HG02571 (cell line): Measurements from ENCODE around the gene TECTA.

Experiments used
- ATAC-seq: cut with Tn5 transposase; IDR thresholded peaks from one replicate; pipeline ENCODE4 v1.9.1; 2021; ENCODE audit warnings: mild to moderate bottlenecking, moderate library complexity; ENCODE audit not compliant: unreplicated experiment

Gene TECTA

GRCh38 chr11:121100943-121101342 lies at the start of gene TECTA:
TSS of gene TECTA (plus strand) at chr11:121101243. CDS start at chr11:121102666, 1,423 bp downstream.
- no peak for ATAC-seq

- ATAC-seq = no peak
Observed at GRCh38 chr11:121053244-121053643, 47.8 kb upstream of the TECTA start.

GRCh38 chr11:121054266-121054665 lies 46.8 kb upstream of the TECTA start:
- ATAC-seq = no peak

GRCh38 chr11:121055076-121055475 lies 46.0 kb upstream of the TECTA start:
- ATAC-seq = no peak

- no peak for ATAC-seq
Observed at GRCh38 chr11:121057922-121058321, 43.1 kb upstream of the TECTA start.

- ATAC-seq = no peak
Observed at GRCh38 chr11:121058941-121059340, 42.1 kb upstream of the TECTA start.

- peak; percentile 98 for ATAC-seq
Observed at GRCh38 chr11:121059605-121060004, 41.4 kb upstream of the TECTA start.

GRCh38 chr11:121063728-121064127 lies 37.3 kb upstream of the TECTA start:
- ATAC-seq = no peak

- no peak for ATAC-seq
Observed at GRCh38 chr11:121066623-121067022, 34.4 kb upstream of the TECTA start.

GRCh38 chr11:121067026-121067425 lies 34.0 kb upstream of the TECTA start:
- no peak for ATAC-seq

GRCh38 chr11:121067453-121067852 lies 33.6 kb upstream of the TECTA start:
- no peak for ATAC-seq

GRCh38 chr11:121067962-121068647 lies 32.9 kb upstream of the TECTA start:
- ATAC-seq = no peak

GRCh38 chr11:121068787-121069186 lies 32.3 kb upstream of the TECTA start:
- ATAC-seq = no peak

- no peak for ATAC-seq
Observed at GRCh38 chr11:121070951-121071845, 29.8 kb upstream of the TECTA start.

GRCh38 chr11:121071846-121072450 lies 29.1 kb upstream of the TECTA start:
- no peak for ATAC-seq

GRCh38 chr11:121081321-121081720 lies 19.7 kb upstream of the TECTA start:
- ATAC-seq = no peak

- no peak for ATAC-seq
Observed at GRCh38 chr11:121082219-121082618, 18.8 kb upstream of the TECTA start.

- no peak for ATAC-seq
Observed at GRCh38 chr11:121082670-121083069, 18.4 kb upstream of the TECTA start.

GRCh38 chr11:121086866-121087265 lies 14.2 kb upstream of the TECTA start:
- no peak for ATAC-seq

GRCh38 chr11:121089566-121089965 lies 11.5 kb upstream of the TECTA start:
- ATAC-seq = no peak

GRCh38 chr11:121090145-121090721 lies 10.8 kb upstream of the TECTA start:
- no peak for ATAC-seq
